NCI-H187 treated with DMSO at 0.1 percent for 48 hours (cell line): ENCODE data around the gene IFT27.
"Not testable (repeated sequence)": the region's sequence is repeated elsewhere in the genome, so short reads cannot be mapped to it uniquely, and the experiment has no call there.

Experiments used
- DNase-seq: peaks from one replicate; lab custom pipeline; 2025; lab: John Stamatoyannopoulos, UW

IFT27 gene

GRCh38 chr22:36765131-36765942, 10.6 kb downstream of the IFT27 start:
- no peak for DNase-seq

- no peak for DNase-seq
Measured at GRCh38 chr22:36764641-36765040, 11.3 kb downstream of the IFT27 start.

DNA sequence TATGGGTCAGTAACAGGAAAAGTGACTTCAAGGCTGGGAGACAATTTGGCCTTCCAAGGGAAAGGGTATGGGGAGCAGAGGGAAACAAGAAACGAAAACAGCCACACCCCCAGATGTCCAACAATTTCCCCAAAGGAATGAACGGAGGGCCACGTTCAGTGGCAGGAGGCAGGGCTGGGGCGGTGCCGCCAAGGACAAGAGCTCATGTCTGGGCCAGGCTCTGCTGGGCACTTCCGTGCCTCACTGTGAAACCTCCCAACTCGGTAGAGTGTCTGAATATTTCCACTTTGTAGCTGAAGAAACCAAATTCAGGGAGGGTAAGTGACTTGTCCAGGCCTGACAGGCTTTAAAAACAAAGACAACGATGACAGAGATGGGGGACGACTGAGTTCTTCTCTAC, 11.9 kb downstream of the IFT27 start:
- DNase-seq = no peak

DNA sequence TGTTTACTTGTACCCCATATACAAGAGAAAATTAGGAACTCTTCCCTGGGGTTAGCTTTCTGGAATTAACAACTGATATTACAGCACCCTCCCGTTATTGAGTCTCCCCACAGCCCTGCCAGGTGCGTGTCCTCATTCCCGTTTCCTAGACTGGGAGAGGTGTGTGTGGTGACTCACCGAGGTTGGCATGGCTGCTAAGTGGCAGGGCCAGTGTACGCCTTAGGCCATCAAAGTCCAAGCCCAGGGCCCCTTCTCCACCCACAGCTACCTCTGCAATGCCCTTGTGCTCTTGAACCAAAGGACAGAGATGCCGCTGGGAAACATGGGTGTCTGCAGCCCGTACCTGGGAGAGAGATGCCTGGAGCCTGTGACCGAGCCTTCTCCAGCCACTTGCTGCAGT, 12.3 kb downstream of the IFT27 start:
- no peak for DNase-seq

- DNase-seq = no peak
Measured at GRCh38 chr22:36762687-36763260, 13.1 kb downstream of the IFT27 start.

DNA sequence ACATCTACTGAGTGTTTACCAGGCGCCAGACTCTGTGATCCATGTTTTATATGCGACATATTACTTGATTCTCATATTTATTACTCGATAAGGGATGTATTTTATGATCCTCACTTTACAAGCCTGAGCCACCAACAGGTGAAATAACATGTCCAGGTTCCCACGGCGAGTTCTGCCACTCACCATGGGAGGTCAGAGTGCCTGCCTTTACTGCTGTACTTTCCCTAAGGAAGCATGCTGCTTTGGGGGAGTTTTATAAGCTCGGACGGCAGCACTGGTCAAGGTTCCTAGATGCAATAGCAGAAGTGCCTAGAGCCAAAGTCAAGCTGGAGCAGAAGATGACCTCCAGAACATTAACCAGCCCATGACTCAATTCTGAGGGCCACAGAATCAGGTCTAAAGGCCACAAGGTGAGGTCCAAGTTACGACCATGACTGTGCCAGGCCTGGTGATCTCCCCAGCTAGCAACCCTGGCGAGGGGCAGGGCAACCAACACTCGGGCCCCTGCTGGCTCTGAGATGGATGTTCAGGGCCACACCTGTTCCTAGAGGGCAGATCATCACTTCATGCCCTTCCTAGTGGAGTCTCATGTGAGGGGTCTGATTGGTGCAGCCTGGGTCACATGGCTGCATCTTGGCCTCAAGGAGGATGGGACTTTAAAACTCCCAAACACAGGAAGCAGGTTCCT, 14.2 kb downstream of the IFT27 start:
- DNase-seq = no peak

GRCh38 chr22:36760786-36761185, 15.1 kb downstream of the IFT27 start:
- DNase-seq = no peak

- no peak for DNase-seq
Measured at GRCh38 chr22:36759481-36760159, 16.3 kb downstream of the IFT27 start.

GRCh38 chr22:36758792-36759271, 17.1 kb downstream of the IFT27 start:
- no peak for DNase-seq

DNA sequence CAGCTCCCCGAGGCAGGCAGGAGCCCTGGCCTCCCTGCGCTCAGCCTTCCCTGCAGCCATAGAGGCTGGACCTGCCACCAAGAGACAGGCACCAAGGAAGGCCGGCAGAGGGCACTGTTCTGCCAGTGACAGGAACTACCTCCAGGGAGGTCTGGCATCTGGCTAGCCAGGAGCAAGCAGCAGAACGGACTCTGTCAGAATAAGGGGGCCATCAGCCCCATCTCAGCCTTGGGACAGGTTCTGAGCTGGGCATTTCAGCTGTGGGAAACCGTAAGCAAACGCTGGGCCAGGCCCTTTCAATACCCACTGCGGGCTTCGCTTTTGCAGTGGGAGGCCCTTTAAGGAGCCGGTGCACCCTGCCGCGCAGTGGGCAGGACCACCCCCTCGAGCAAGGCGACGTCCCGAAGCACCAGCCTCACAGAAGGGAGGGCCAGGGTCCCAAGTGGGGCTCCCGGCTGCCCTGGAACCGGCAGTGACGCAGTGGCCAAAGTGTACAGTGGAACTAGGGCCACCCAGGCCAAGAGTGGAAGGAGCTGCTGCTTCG, 18.2 kb downstream of the IFT27 start:
- DNase-seq = no peak

DNA sequence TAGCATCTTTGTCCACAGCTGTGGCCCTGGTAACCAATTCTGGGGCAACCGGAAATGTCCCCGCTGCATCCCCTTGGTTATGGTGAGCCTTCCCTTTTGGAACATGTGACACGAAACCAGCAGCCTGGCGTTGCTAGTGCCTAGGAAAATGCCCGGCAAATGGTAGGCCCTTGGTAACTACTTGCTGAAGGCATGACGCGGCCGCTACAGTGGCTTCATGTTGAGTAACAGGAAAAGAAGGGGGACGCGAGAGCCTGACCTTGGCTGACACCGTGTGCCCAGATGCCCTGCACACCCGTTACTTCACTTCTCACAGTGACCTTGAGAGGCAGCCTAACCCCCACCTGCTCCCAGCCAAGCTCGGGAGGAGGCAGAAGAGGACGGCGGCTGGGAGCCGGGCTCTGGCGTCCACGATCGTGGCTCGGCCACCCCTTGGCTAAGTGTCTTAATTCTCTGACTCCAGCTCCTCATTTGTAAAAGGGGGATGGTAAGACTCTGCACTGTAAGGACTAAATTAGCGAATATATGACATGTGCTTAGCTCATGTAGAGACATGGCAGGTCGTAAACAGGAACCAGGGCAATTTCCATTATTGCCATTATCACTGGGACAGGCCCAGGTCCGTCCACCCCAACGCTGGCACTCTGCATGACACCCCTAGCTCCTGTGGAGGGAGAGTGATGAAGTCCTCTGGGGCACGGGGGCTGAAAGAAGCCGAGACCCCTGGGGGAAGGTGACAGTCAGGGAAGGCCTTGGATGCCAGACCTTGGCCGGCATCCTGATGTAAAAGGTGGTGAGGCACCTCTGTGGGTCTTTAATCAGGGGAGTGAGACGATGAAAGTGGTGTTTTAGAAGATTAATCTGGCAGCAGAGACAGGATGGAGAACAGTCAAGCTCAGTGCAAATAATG, 18.9 kb downstream of the IFT27 start:
- no peak for DNase-seq

DNA sequence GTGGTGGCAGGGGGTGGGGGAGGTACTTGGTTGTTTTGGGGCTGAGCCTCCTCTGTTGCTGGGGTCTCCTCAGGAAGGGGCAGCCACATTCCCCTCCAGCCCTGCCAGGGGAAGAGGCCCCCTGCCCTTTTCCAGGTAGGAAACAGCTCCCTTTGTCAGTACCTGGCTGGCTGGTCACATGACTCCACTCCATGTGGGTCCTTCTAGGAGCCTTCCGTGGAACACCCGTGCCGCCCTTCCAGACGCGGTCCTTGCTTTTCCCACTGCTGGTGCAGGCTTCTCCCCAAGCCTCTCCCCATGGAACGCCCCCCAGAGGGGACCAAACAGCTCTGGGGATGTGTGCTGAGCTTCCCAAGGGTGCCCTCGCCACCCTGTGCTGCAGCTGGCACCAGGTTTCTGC, 19.9 kb downstream of the IFT27 start:
- no peak for DNase-seq

GRCh38 chr22:36755316-36755715, 20.6 kb downstream of the IFT27 start:
- no peak for DNase-seq

DNA sequence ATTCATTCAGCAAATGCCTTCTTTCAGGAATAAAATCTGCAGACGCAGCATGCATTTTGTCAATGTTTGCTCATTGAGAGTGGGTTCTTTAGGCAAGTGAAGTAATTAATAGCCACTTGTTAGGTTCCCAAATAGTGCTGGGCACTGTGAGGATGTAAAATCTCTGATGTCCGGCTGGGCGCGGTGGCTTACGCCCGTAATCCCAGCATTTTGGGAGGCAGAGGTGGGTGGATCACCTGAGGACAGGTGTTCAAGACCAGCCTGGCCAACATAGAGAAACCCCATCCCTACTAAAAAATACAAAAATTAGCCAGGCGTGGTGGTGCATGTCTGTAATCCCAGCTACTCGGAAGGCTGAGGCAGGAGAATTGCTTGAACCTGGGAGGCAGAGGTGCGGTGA, 21.0 kb downstream of the IFT27 start:
- not testable (repeated sequence) for DNase-seq

DNA sequence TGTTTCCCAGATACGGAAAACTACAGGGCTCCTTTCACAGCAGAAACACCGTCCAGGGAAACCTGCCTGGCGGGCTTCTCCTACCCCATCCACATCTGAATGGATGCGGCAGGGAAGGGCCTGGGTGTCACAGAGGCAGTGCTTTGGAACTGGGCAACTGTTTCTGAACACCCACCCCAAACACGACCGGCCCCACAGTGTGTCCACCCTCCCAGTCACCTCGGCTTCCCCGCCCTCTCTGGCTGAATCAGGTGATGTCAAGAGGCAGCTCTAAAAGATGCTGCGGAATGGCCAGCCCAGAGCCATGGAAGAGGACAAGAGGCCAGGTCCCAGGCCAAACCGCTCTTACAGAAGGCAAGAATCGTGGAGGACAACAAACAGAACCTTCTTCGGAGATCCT, 22.0 kb downstream of the IFT27 start:
- no peak for DNase-seq

DNA sequence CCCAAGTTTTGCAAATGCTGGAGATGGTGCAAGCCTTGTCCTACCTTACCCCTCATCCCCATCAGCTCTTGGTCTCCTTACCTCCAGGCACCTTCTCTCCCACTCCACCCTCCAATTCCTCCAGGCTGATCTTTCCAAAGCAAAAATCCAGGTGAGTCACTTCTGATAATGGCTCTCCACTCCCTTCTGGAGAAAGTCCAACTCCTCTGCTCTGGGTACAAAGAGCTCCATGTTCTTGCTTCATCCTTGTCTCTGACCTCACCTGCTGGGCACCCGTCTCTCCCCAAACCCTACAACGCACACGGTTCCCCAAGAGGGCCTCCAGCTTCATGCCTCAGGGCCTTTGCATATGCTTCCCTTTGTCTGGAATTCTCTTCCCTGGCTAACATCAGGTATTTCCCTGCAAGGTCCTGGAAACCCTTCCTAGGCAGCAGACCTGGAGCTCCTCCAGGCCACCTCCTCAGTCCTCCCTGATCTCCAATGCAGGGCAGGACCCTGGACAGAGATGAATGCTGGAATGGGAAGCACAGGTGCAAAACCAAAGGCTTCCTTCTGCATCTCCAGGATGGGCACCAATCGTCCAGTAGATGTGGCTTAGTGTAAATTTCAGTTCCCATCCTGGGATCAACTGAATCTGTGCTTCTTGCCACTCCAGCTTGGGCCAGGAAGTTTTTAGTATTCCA, 22.7 kb downstream of the IFT27 start:
- no peak for DNase-seq

- no peak for DNase-seq
Measured at GRCh38 chr22:36746375-36746970, 29.4 kb downstream of the IFT27 start.

GRCh38 chr22:36745301-36745995, 30.5 kb downstream of the IFT27 start:
- no peak for DNase-seq

DNA sequence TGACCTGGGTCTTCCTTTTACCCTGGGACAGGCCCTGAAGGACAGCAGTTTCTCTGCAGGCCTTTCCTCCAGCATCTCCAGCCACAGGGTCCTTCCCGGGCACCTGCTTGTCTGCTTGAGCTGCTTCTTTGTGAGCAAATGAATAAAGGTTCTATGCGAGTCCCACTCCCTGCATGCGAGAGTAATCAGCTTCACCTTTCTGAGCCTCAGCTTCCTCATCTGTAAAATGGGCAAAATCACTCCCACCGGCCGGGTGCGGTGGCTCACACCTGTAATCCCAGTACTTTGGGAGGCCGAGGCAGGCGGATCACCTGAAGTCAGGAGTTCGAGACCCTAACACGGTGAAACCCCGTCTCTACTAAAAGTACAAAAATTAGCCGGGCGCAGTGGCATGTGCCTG, 31.1 kb downstream of the IFT27 start:
- no peak for DNase-seq

- no peak for DNase-seq
Measured at GRCh38 chr22:36744413-36744765, 31.5 kb downstream of the IFT27 start.
